SHP77 (cell line): ENCODE measurements around the gene WDR19.
"Not testable (repeated sequence)": the region's sequence is repeated elsewhere in the genome, so short reads cannot be mapped to it uniquely, and the experiment has no call there.

Experiments
- DNase-seq, 2 experiments: peaks; one replicate each; lab custom pipeline; 2025; lab: John Stamatoyannopoulos, UW

The WDR19 gene

DNA sequence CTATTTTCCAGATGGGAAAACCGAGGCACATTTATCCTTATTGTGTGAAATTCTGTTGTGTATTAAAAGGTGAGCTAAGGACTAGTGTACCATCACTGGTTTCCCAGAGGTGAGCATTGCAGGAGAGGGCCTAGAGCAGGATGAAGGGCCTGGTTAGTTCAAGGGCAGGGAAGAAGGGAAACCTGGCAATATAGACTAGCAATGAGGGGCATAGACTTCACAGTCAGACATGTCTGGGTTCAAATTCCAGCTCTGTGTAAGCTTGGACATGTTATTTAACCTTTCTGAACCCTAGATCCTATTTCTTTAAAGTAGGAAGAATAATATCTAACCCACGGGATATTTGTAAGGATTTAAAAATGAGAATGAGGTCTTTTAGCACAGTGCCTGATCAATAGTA is 50.8 kb downstream of the WDR19 start:
- no peak for DNase-seq

DNA sequence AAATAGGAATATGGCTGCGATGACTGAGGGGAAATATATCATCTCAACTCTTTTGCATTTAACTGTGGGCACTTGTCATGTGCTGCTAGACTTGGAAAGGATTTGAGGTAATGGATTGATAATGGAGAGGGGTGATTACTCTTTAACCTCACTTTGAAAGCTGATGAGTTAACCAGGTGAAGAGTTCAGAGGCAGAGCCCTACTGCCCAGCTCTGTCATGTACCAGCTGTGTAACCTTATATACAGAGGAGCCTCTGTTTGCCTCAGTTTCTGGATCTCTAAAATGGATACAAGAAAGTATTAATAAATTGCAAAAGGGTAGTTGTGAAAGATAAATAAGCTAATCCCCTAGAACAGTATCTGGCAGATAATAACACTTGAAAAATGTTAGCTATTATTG is 51.5 kb downstream of the WDR19 start:
- no peak for DNase-seq

DNA sequence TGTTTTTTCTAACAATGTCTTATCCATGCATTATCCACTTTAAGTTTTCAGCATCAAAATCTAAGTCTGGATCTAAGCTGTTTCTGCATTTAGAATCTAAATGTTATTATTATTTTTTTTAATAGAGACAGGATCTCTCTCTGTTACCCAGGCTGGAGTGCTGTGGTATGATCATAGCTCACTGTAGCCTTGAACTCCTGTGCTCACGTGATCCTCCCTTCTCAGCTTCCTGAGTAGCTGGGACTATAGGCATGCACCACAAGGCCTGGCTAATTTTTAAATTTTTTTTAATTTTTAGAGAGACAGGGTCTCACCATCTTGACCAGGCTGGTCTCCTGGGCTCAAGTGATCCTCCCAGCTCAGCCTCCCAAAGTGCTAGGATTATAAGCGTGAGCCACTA is 52.7 kb downstream of the WDR19 start:
- no peak for DNase-seq

- DNase-seq = no peak
These were observed 53.4 kb downstream of the WDR19 start for GRCh38 chr4:39235696-39236095.

GRCh38 chr4:39237179-39237578 is 54.9 kb downstream of the WDR19 start:
- no peak for DNase-seq

GRCh38 chr4:39243462-39243861 is 61.1 kb downstream of the WDR19 start:
- no peak for DNase-seq

GRCh38 chr4:39255266-39255665 is 72.9 kb downstream of the WDR19 start:
- DNase-seq = no peak

GRCh38 chr4:39255871-39256270 is 73.5 kb downstream of the WDR19 start:
- no peak for DNase-seq

DNA sequence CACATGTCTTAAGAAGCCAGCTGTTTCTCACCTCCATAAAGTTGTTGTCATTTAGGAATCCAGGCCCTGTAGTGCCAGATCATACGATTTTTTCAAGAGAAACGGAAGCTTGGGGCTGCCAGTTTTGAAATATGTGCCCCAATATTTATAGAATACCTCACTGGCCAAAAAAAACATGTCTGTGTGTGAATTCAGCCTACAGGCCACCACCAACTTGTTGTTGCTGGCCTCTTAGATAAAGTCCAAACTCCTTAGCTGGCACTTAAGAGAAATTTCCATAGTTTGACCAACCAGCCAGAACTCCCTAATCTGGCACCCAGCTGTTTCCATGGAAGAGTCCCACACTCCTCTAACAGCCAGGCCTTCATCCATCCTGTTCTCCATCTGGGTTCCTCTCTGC is 74.1 kb downstream of the WDR19 start:
- DNase-seq = no peak

- no peak for DNase-seq
These were observed 77.4 kb downstream of the WDR19 start for GRCh38 chr4:39259571-39260330.

GRCh38 chr4:39263895-39264294 is 81.6 kb downstream of the WDR19 start:
- no peak for DNase-seq

DNA sequence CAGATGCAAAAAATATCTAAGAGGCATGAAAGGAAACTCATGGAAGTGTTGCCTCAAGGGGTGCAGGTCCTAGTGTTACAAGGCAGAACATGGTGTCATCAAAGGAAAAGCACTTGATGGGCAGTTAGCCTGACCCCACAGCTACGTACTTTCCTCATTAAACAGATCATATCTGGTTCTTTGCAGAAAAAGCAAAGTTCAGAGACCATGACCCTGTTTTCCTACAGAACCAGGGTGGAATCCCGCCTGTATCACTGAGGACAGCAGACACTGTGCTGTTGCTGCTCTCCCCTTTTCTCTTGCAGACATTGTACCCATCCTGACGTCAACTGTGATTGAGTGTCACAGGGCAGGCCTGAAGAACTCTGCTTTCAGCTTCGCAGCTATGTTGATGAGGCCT is 92.2 kb downstream of the WDR19 start:
- DNase-seq = no peak

DNA sequence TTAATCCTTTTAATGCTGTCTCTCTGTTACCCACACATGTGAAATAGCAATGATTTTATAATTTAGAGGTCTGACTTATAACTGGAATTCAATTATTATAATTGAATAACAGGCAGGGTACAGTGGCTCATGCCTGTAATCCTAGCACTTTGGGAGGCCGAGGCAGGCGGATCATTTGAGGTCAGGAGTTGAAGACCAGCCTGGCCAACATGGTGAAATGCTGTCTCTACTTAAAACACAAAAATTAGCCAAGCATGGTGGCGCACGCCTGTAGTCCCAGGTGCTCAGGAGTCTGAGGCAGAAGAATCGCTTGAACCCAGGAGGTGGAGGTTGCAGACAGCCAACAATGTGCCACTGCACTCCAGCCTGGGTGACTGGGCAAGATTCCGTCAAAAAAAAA is 95.3 kb downstream of the WDR19 start:
- not testable (repeated sequence) for DNase-seq

DNA sequence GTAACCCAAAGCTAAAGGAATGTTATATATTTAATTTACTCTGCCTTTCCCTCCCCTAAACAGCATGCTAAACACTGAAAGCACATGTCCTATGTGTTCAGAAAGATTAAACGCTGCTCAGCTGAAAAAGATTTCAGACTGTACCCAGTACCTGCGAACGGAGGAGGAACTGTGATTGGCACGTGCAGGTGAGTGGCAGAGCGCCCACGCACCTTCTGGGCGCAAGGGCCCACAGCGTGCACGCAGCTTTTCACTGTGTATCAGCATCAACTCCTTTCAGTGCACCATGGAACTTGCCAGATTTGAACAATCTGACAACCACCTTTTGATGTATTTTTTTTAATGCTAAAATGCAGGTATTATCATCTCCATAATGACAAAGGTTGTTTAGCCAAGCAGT is 96.1 kb downstream of the WDR19 start:
- DNase-seq = no peak

DNA sequence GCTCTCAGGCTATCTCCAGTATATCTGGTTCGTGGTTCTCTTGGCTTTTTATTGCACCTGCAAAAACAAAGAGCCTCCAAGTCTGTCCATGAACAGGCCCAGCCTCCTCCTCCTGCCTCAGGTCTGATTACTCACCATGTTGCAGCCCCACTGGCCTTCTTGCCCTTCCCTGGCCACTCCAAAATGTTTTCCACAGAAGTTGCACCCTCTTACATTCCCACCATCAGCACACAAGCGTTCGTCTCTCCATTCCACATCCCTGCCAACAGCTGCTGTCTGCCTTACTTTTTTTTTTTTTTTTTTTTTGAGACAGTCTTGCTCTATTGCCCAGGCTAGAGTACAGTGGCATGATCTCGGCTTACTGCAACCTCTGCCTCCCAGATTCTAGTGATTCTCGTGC is 97.1 kb downstream of the WDR19 start:
- DNase-seq = no peak

- DNase-seq = no peak
These were observed 98.4 kb downstream of the WDR19 start for GRCh38 chr4:39280770-39281169.

- DNase-seq = no peak
These were observed 102.9 kb downstream of the WDR19 start for GRCh38 chr4:39285111-39285795.

DNA sequence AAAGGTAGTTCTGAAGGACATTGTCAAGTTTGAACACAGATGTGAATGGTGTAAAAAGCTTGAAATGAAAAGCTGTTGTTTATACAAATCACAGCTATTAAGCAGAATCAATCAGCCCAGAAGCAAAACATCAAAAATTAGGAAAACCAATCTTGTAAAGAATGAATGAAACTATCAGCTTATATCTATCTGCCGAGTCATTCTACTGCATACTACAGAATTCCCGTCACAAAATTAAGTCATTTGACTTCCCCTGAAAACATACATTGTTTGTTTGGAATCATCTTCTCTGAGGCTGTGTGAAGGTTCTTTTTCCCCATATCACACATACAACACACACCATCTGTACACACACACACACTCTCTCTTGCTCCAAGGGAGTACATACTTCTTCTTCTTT is 103.5 kb downstream of the WDR19 start:
- DNase-seq = no peak

DNA sequence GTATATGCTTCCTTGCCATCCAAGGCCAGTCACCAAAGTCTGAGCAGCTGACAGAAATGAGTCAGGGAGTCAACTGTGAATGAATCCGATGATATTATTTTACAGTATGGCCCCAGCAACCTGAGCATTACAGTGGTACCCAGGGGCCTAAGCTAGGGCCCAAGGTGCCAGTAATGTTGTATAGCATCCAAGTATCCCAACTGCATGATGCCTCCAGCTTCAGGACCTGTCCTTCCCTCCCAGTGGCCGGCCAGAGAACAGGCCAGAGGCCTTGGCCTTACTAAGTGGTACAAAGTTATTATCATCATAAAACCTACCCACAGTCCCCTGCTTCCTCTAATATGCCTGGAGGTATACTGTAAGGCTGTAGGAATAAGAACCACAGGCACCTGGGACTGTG is 103.9 kb downstream of the WDR19 start:
- no peak for DNase-seq

- no peak for DNase-seq
These were observed 104.9 kb downstream of the WDR19 start for GRCh38 chr4:39287223-39287622.

DNA sequence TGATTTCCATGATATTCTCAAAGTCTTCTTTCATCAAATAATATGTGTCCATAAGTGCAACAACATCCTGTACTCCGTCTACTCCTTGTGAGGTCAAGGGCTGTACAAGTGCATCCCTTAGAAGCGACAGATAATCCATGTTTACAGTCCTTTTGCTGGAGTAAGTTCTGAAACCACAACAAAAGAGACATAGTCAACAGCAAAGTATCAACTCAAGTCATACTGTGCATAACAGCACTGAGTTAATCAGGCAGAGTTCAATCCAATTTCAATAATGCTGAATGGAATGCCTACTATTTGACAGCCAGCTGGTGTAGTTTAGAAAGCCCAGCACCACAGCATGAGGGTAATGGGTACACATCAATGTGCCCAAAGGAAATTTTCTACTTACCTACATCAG is 109.4 kb downstream of the WDR19 start:
- DNase-seq = no peak

- DNase-seq = not testable (repeated sequence)
These were observed 110.1 kb downstream of the WDR19 start for GRCh38 chr4:39292433-39292832.

GRCh38 chr4:39295784-39296183 is 113.5 kb downstream of the WDR19 start:
- DNase-seq = no peak

DNA sequence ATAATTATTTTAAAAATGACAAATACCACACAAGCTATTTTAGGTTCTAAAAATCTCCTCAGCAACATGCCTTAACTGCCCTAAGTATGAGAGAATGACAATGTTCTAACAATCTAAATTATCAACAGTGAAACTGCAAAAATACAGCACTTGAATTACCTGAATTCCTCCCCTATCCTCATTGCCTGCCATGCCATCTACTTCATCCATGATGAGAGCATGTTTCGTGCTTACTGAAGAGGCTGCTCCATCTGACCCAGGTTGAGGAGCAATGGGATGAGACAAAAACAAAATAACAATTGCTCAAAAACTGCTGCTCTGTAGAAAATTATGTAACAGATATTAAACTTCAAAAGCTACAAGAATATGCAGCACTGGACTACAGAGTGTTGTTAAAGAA is 120.6 kb downstream of the WDR19 start:
- DNase-seq = no peak
